ENCODE results near the gene NUP54. TPM values are rescaled to one million over a fixed set of nuclear protein-coding genes. Genes with fewer than 3 reads are reported as not detected.

Gene NUP54
- total RNA-seq, 6 experiments from 2014 or later, result 13.3 to 18.9 (median 14.4) TPM

DNA sequence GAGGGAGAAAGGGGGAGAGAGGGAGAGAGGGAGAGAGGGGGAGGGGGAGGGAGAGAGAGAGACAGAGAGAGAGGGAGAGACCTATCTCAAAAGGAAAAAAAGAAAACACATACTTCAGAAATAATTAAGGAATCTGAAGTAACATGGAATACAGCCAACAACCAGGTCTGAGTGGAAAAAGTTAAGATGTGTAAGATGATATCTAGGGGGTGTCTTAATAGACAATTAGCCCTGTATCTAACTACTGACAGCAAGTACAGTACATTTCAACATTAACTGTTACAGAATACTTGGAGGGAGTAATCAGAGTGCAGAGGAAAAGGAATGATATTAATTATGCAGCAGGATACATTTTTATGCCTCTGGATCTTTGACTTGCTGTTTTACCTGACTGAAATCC is 22.4 kb downstream of the NUP54 start:
- DNase-seq (no peak), ATAC-seq (no peak)
- TF ChIP-seq CTCF (IDR thresholded peaks at IDR 0.05), result no peak
- no peak for TF ChIP-seq POLR2A (IDR thresholded peaks at IDR 0.05)
- intact Hi-C loops (cut with DNase I), result no loop called here
- H3K9me3 ChIP-seq, result no peaks in the 10 kb centered on the region
- no peaks in the 10 kb centered on the region for H3K27me3 ChIP-seq
- no peaks in the 10 kb centered on the region for H3K4me1 ChIP-seq
- no peak overlapping the region for H3K4me3 ChIP-seq
- peaks cover 0 to 25% (median 9%) of the 10 kb centered on the region in 4 donors for H3K36me3 ChIP-seq
- no peak overlapping the region for H3K27ac ChIP-seq

- no peak for ATAC-seq
- Histone ChIP-seq H3K4me3 (no peak overlapping the region), H3K36me3 (peaks cover 0 to 44% (median 20%) of the 10 kb centered on the region in 4 donors), H3K27ac (no peak overlapping the region), H3K9me3 (no peaks in the 10 kb centered on the region), H3K4me1 (no peaks in the 10 kb centered on the region), H3K27me3 (no peaks in the 10 kb centered on the region)
- TF ChIP-seq POLR2A (IDR thresholded peaks at IDR 0.05), result no peak
- TF ChIP-seq CTCF (IDR thresholded peaks at IDR 0.05), result no peak
- no peak for DNase-seq
- WGBS (ENCODE audit: insufficient coverage, low coverage, low lambda C conversion rate, missing lambda C conversion rate), result 97% methylated on average over 2 of the region's 4 CpGs
- intact Hi-C loops (cut with DNase I), result no loop called here
Measured at GRCh38 chr4:76120199-76120598, 28.0 kb downstream of the NUP54 start.

DNA sequence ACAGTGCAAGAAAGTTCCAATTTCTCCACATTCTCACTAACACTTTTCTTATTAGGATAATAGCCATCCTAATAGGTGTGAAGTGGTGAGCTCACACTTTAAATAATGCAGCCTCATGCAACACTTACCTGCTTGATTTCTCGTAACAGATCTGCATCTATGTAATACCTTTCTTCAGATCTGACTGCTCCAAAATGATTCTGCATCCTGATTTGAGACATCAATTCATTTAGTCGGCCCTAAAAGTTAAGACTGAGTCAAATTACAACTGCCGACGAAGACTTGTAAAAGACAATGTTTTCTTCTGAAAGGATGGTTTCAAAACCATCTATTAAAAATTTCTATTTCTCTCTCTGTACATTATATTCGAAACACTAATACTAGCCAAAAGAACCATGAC is 30.7 kb downstream of the NUP54 start:
- Histone ChIP-seq H3K4me3 (no peak overlapping the region), H3K27me3 (no peaks in the 10 kb centered on the region), H3K4me1 (no peaks in the 10 kb centered on the region), H3K27ac (no peak overlapping the region), H3K36me3 (peaks cover 0 to 39% (median 20%) of the 10 kb centered on the region in 4 donors), H3K9me3 (no peaks in the 10 kb centered on the region)
- TF ChIP-seq POLR2A (IDR thresholded peaks at IDR 0.05), result no peak
- no peak for TF ChIP-seq CTCF (IDR thresholded peaks at IDR 0.05)
- intact Hi-C loops (cut with DNase I), result no loop called here
- 87% methylated on average over 5 of the region's 5 CpGs for WGBS (ENCODE audit: insufficient coverage, low coverage, low lambda C conversion rate, missing lambda C conversion rate)
- no peak for DNase-seq
- no peak for ATAC-seq

GRCh38 chr4:76116821-76117220 is 31.4 kb downstream of the NUP54 start:
- Histone ChIP-seq H3K4me1 (no peaks in the 10 kb centered on the region), H3K4me3 (no peak overlapping the region), H3K27me3 (no peaks in the 10 kb centered on the region), H3K36me3 (peaks cover 0 to 33% (median 18%) of the 10 kb centered on the region in 4 donors), H3K27ac (no peak overlapping the region), H3K9me3 (no peaks in the 10 kb centered on the region)
- TF ChIP-seq CTCF (IDR thresholded peaks at IDR 0.05), result no peak
- no peak for TF ChIP-seq POLR2A (IDR thresholded peaks at IDR 0.05)
- intact Hi-C loops (cut with DNase I), result no loop called here
- ATAC-seq, result no peak
- DNase-seq, result no peak
- 89% methylated on average over 1 of the region's 1 CpG for WGBS (ENCODE audit: insufficient coverage, low coverage, low lambda C conversion rate, missing lambda C conversion rate)
